Liver (tissue), 9 donors: Measurements from ENCODE around the gene BCAN. TPM values are rescaled to one million over a fixed set of nuclear protein-coding genes. Genes with fewer than 3 reads are reported as not detected.

Experiments used
- DNase-seq: peaks from one replicate; pipeline ENCODE4 v3.0.0-alpha.2; 2017; ENCODE audit warnings: low spot score
- H3K27ac ChIP-seq, 2 donors: one replicate each; pipeline ENCODE4 v1.7.0; 2013; ENCODE audit warnings: inconsistent platforms in 2 of 2, low read length in 2 of 2, control low read depth in 1 of 2, low read depth in 1 of 2, mild to moderate bottlenecking in 1 of 2
- H3K27me3 ChIP-seq, 4 donors: one replicate each; pipeline versions ENCODE4 v1.6.1 to v1.7.0; 2013; ENCODE audit warnings: low read length in 3 of 4, inconsistent platforms in 1 of 4, mild to moderate bottlenecking in 1 of 4, moderate library complexity in 1 of 4; ENCODE audit not compliant: control insufficient read depth in 4 of 4, insufficient read depth in 4 of 4
- H3K36me3 ChIP-seq, 4 donors: one replicate each; pipeline versions ENCODE4 v1.6.1 to v1.7.0; 2013; ENCODE audit warnings: low read length in 3 of 4, mild to moderate bottlenecking in 3 of 4, low read depth in 1 of 4, moderate library complexity in 1 of 4; ENCODE audit not compliant: control insufficient read depth in 4 of 4, insufficient read depth in 3 of 4
- H3K4me1 ChIP-seq, 4 donors: one replicate each; pipeline versions ENCODE4 v1.6.1 to v1.7.0; 2013; ENCODE audit warnings: low read length in 3 of 4, mild to moderate bottlenecking in 3 of 4, moderate library complexity in 1 of 4; ENCODE audit not compliant: control insufficient read depth in 4 of 4, insufficient read depth in 4 of 4
- H3K4me3 ChIP-seq, 3 donors: one replicate each; pipeline versions ENCODE4 v1.6.1 to v1.7.0; 2013; ENCODE audit warnings: low read length in 3 of 3, control low read depth in 1 of 3, low read depth in 1 of 3, mild to moderate bottlenecking in 1 of 3
- H3K9ac ChIP-seq, 2 donors: one replicate each; pipeline ENCODE4 v1.7.0; 2013; ENCODE audit warnings: low read length in 2 of 2, mild to moderate bottlenecking in 2 of 2, moderate library complexity in 2 of 2, control low read depth in 1 of 2, low read depth in 1 of 2
- H3K9me3 ChIP-seq, 4 donors: one replicate each; pipeline versions ENCODE4 v1.6.1 to v1.7.0; 2013; ENCODE audit warnings: low read length in 3 of 4; ENCODE audit not compliant: control insufficient read depth in 4 of 4
- ATF3 ChIP-seq: IDR thresholded peaks from 2 replicates; pipeline ENCODE4 v1.6.1; 2016; ENCODE audit warnings: antibody characterized with exemption
- FOXA1 ChIP-seq: IDR thresholded peaks from 2 replicates; pipeline ENCODE4 v1.6.1; 2016; ENCODE audit warnings: antibody characterized with exemption
- GABPA ChIP-seq, 2 donors: IDR thresholded peaks in 1 of 2; conservative IDR thresholded peaks in 1 of 2; 2 replicates each; pipeline ENCODE4 v1.6.1; 2016; ENCODE audit warnings: antibody characterized with exemption in 2 of 2, mild to moderate bottlenecking in 1 of 2, moderate library complexity in 1 of 2
- HNF4A ChIP-seq, 2 donors: conservative IDR thresholded peaks; 2 replicates each; pipeline ENCODE4 v1.6.1; 2016; ENCODE audit warnings: antibody characterized with exemption in 2 of 2, mild to moderate bottlenecking in 2 of 2
- JUND ChIP-seq, 2 donors: IDR thresholded peaks; 2 replicates each; pipeline ENCODE4 v1.6.1; 2016; ENCODE audit warnings: antibody characterized with exemption in 2 of 2
- NR2F2 ChIP-seq: IDR thresholded peaks from 2 replicates; pipeline ENCODE4 v1.6.1; 2016; ENCODE audit warnings: antibody characterized with exemption
- RAD21 ChIP-seq, 2 donors: IDR thresholded peaks; 2 replicates each; pipeline ENCODE4 v1.6.1; 2016; ENCODE audit warnings: antibody characterized with exemption in 2 of 2, mild to moderate bottlenecking in 2 of 2
- REST ChIP-seq: IDR thresholded peaks from 2 replicates; pipeline ENCODE4 v1.6.1; 2016; ENCODE audit warnings: antibody characterized with exemption, mild to moderate bottlenecking
- RXRA ChIP-seq, 2 donors: IDR thresholded peaks; 2 replicates each; pipeline ENCODE4 v1.6.1; 2017 to 2018; ENCODE audit warnings: antibody characterized with exemption in 2 of 2, mild to moderate bottlenecking in 1 of 2
- SP1 ChIP-seq: IDR thresholded peaks from 2 replicates; pipeline ENCODE4 v1.6.1; 2018; ENCODE audit warnings: antibody characterized with exemption, mild to moderate bottlenecking
- YY1 ChIP-seq: IDR thresholded peaks from 2 replicates; pipeline ENCODE4 v1.6.1; 2016; ENCODE audit warnings: antibody characterized with exemption, mild to moderate bottlenecking
- WGBS: extraction: QIAGEN DNeasy Blood & Tissue Kit; methylation state at CpG from one replicate; pipeline ENCODE4 v1.1.7; 2013; 5-methylcytosine and 5-hydroxymethylcytosine counted together
- polyA plus RNA-seq, 2 donors: library from polyadenylated mRNA; stranded (reverse) in 1 of 2; unstranded in 1 of 2; fragments of 200-250 nt in 1 of 2; fragments of >200 nt in 1 of 2; fragmentation: Nextera tagmentation in 1 of 2; extraction: Ambion mirVana in 1 of 2; gene quantifications; one replicate each; pipeline versions ENCODE4 v1.2.1 to v1.2.3, GENCODE V29; 2013 to 2015
- total RNA-seq, 2 donors: library from RNA; depleted of rRNA; stranded (reverse); fragments of >200 nt; gene quantifications; one replicate each; pipeline ENCODE4 v1.2.3, GENCODE V29; 2014
- TF ChIP-seq, protein P1 (sequence below): fragments of 150-350 bp; IDR thresholded peaks from 2 replicates; pipeline ENCODE4 v1.5.1; 2017; ENCODE audit warnings: improper control_type of control experiment, low read depth, low read length; ENCODE audit not compliant: missing input control
- TF ChIP-seq, protein P2 (sequence below): IDR thresholded peaks from 2 replicates; pipeline ENCODE4 v1.6.1; 2016; ENCODE audit warnings: antibody characterized with exemption
- TF ChIP-seq, protein P3 (sequence below): IDR thresholded peaks from 2 replicates; pipeline ENCODE4 v1.6.1; 2016; ENCODE audit warnings: antibody characterized with exemption
- donor health status: healthy.
- donor health status: healthy.
- donor health status: healthy.
- donor health status: healthy.
- donor health status: healthy.

Gene BCAN
- total and polyA plus RNA-seq, 4 donors: 0.02 TPM; not detected in 3

DNA sequence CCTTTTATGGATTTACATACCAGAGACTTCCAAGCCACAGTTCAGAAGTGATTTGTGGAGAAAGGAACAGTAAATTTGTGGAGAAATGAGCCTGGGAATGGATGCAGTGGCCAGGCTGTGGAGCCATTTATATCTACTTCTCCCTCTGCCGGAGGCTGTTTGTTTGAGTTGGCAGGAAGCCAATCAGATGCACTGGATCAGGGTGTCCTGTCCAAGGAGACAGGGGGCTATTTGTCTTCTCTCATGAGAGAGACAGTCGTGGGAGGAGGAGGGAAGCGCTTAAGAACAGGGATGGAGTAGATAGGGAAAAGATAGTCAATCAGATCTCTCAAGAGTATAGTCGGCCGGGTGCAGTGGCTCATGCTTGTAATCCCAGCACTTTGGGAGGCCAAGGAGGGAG is 25.5 kb upstream of the BCAN start:
- no peaks in the 10 kb centered on the region for H3K36me3 ChIP-seq
- no peaks in the 10 kb centered on the region for H3K4me1 ChIP-seq
- no peak for TF ChIP-seq GABPA (IDR thresholded peaks at IDR 0.05 in 1 of 2, conservative IDR thresholded peaks at IDR 0.05 in 1 of 2)
- peak in 1 of 2 donors; percentile 9 for TF ChIP-seq RAD21 (IDR thresholded peaks at IDR 0.05)
- TF ChIP-seq JUND (IDR thresholded peaks at IDR 0.05): no peak
- no peak for TF ChIP-seq NR2F2
- TF ChIP-seq REST: no peak
- no peak for TF ChIP-seq SP1
- H3K9me3 ChIP-seq: no peaks in the 10 kb centered on the region
- no peak overlapping the region for H3K9ac ChIP-seq
- WGBS: 10% methylated on average over 5 of the region's 5 CpGs
- peaks cover 0 to 4% (median 0%) of the 10 kb centered on the region in 4 donors for H3K27me3 ChIP-seq
- no peak overlapping the region for H3K27ac ChIP-seq
- DNase-seq: no peak
- H3K4me3 ChIP-seq: no peak overlapping the region

- WGBS: 7% methylated on average over 7 of the region's 7 CpGs
- Histone ChIP-seq H3K36me3 (no peaks in the 10 kb centered on the region), H3K4me3 (no peak within 1 kb of the TSS), H3K27me3 (peaks cover 0 to 7% (median 2%) of the 10 kb centered on the region in 4 donors), H3K9ac (no peak within 1 kb of the TSS), H3K27ac (no peak within 1 kb of the TSS), H3K9me3 (no peaks in the 10 kb centered on the region), H3K4me1 (peaks cover 0 to 5% (median 0%) of the 10 kb centered on the region in 4 donors)
- no peak for DNase-seq
- TF ChIP-seq GABPA (IDR thresholded peaks at IDR 0.05 in 1 of 2, conservative IDR thresholded peaks at IDR 0.05 in 1 of 2): no peak
- TF ChIP-seq, protein P1, sequence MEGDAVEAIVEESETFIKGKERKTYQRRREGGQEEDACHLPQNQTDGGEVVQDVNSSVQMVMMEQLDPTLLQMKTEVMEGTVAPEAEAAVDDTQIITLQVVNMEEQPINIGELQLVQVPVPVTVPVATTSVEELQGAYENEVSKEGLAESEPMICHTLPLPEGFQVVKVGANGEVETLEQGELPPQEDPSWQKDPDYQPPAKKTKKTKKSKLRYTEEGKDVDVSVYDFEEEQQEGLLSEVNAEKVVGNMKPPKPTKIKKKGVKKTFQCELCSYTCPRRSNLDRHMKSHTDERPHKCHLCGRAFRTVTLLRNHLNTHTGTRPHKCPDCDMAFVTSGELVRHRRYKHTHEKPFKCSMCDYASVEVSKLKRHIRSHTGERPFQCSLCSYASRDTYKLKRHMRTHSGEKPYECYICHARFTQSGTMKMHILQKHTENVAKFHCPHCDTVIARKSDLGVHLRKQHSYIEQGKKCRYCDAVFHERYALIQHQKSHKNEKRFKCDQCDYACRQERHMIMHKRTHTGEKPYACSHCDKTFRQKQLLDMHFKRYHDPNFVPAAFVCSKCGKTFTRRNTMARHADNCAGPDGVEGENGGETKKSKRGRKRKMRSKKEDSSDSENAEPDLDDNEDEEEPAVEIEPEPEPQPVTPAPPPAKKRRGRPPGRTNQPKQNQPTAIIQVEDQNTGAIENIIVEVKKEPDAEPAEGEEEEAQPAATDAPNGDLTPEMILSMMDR: peak; percentile 37
- peak in 1 of 2 donors; percentile 55 for TF ChIP-seq RAD21 (IDR thresholded peaks at IDR 0.05)
Measured at GRCh38 chr1:156618853-156619581, 22.9 kb upstream of the BCAN start, which contains the start of gene HAPLN2. HAPLN2 (plus strand) TSS chr1:156619415; CDS start chr1:156623491, 4,076 bp downstream.

GRCh38 chr1:156619582-156619955 is 22.3 kb upstream of the BCAN start:
- H3K4me3 ChIP-seq: no peak overlapping the region
- no peak for DNase-seq
- H3K9ac ChIP-seq: no peak overlapping the region
- H3K27ac ChIP-seq: no peak overlapping the region
- H3K9me3 ChIP-seq: no peaks in the 10 kb centered on the region
- WGBS: 23% methylated on average over 6 of the region's 6 CpGs
- H3K27me3 ChIP-seq: peaks cover 0 to 7% (median 3%) of the 10 kb centered on the region in 4 donors
- peaks cover 2 to 10% (median 4%) of the 10 kb centered on the region in 4 donors for H3K4me1 ChIP-seq
- H3K36me3 ChIP-seq: no peaks in the 10 kb centered on the region
- TF ChIP-seq NR2F2 (no peak), SP1 (no peak), RXRA (IDR thresholded peaks at IDR 0.05) (no peak), ATF3 (no peak), GABPA (IDR thresholded peaks at IDR 0.05 in 1 of 2, conservative IDR thresholded peaks at IDR 0.05 in 1 of 2) (no peak), REST (no peak), HNF4A (conservative IDR thresholded peaks at IDR 0.05) (no peak), FOXA1 (no peak), YY1 (no peak)
- TF ChIP-seq, protein P2, sequence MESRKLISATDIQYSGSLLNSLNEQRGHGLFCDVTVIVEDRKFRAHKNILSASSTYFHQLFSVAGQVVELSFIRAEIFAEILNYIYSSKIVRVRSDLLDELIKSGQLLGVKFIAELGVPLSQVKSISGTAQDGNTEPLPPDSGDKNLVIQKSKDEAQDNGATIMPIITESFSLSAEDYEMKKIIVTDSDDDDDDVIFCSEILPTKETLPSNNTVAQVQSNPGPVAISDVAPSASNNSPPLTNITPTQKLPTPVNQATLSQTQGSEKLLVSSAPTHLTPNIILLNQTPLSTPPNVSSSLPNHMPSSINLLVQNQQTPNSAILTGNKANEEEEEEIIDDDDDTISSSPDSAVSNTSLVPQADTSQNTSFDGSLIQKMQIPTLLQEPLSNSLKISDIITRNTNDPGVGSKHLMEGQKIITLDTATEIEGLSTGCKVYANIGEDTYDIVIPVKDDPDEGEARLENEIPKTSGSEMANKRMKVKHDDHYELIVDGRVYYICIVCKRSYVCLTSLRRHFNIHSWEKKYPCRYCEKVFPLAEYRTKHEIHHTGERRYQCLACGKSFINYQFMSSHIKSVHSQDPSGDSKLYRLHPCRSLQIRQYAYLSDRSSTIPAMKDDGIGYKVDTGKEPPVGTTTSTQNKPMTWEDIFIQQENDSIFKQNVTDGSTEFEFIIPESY: no peak
- TF ChIP-seq, protein P3, sequence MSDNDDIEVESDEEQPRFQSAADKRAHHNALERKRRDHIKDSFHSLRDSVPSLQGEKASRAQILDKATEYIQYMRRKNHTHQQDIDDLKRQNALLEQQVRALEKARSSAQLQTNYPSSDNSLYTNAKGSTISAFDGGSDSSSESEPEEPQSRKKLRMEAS: no peak
